HG03565 (cell line): ENCODE measurements around the gene HOXA3.

Source experiments
- ATAC-seq: cut with Tn5 transposase; IDR thresholded peaks from one replicate; pipeline ENCODE4 v1.9.1; 2021; ENCODE audit warnings: mild to moderate bottlenecking, moderate library complexity; ENCODE audit not compliant: unreplicated experiment

HOXA3 gene

GRCh38 chr7:27179503-27180430 is 27.4 kb upstream of the HOXA3 start:
- ATAC-seq: no peak

- no peak for ATAC-seq
Observed at GRCh38 chr7:27179030-27179429, 26.6 kb upstream of the HOXA3 start.

GRCh38 chr7:27178366-27178765 is 26.0 kb upstream of the HOXA3 start:
- ATAC-seq: no peak

GRCh38 chr7:27177795-27178320 is 25.5 kb upstream of the HOXA3 start:
- ATAC-seq: no peak

GRCh38 chr7:27176962-27177794 is 24.8 kb upstream of the HOXA3 start:
- no peak for ATAC-seq

GRCh38 chr7:27176524-27176845 is 24.1 kb upstream of the HOXA3 start:
- no peak for ATAC-seq

- no peak for ATAC-seq
Observed at GRCh38 chr7:27175626-27176523, 23.5 kb upstream of the HOXA3 start.

- no peak for ATAC-seq
Observed at GRCh38 chr7:27174874-27175625, 22.7 kb upstream of the HOXA3 start.

- ATAC-seq: no peak
Observed at GRCh38 chr7:27173956-27174873, 21.8 kb upstream of the HOXA3 start, which contains the start of gene HOXA10. Gene HOXA10, minus strand, starts transcription at chr7:27174320. Its CDS starts 14 bp downstream, at chr7:27174306.

GRCh38 chr7:27173511-27173955 is 21.1 kb upstream of the HOXA3 start:
- ATAC-seq: no peak

GRCh38 chr7:27172823-27173510 is 20.6 kb upstream of the HOXA3 start:
- ATAC-seq: no peak

GRCh38 chr7:27172315-27172774 is 20.0 kb upstream of the HOXA3 start:
- no peak for ATAC-seq

GRCh38 chr7:27171637-27172314 is 19.4 kb upstream of the HOXA3 start:
- ATAC-seq: no peak

GRCh38 chr7:27171325-27171636 is 18.9 kb upstream of the HOXA3 start:
- ATAC-seq: no peak

- ATAC-seq: no peak
Observed at GRCh38 chr7:27170426-27171324, 18.3 kb upstream of the HOXA3 start.

- ATAC-seq: no peak
Observed at GRCh38 chr7:27169658-27170425, 17.5 kb upstream of the HOXA3 start.
